ENCODE results near the gene EGFL6. TPM values are rescaled to one million over a fixed set of nuclear protein-coding genes. Genes with fewer than 3 reads are reported as not detected.

EGFL6 gene
- total RNA-seq, 1 experiment from 2014 or later = not detected

Other genes with a start within 250 kb of the EGFL6 start
- not detected in 2 replicates for gene ATXN3L, start 249.5 kb upstream of the EGFL6 start, total RNA-seq (2014; rRNA removed)
- gene TCEANC, start 83.5 kb downstream of the EGFL6 start, total RNA-seq (2014; rRNA removed) = 1.4 and 2.0 TPM in 2 replicates
- 20.2 and 32.2 TPM in 2 replicates for gene RAB9A, start 119.5 kb downstream of the EGFL6 start, total RNA-seq (2014; rRNA removed)
- gene TRAPPC2, start 165.0 kb downstream of the EGFL6 start, total RNA-seq (2014; rRNA removed) = 11.5 TPM in 2 replicates
- gene OFD1, start 165.1 kb downstream of the EGFL6 start, total RNA-seq (2014; rRNA removed) = 5.8 and 7.3 TPM in 2 replicates
- 4.4 and 14.4 TPM in 2 replicates for gene GPM6B, start 247.5 kb downstream of the EGFL6 start, total RNA-seq (2014; rRNA removed)

All from LHCN-M2 (cell line).